Stimulated activated CD4-positive, alpha-beta T cell treated with anti-CD3 and anti-CD28 coated beads, Interleukin-4, amount 100 ng/mL, for 1 hour (primary cell): ENCODE data around the gene LGALS8.
"Not testable (repeated sequence)": the region's sequence is repeated elsewhere in the genome, so short reads cannot be mapped to it uniquely, and the experiment has no call there.

Source experiments
- DNase-seq: peaks from one replicate; pipeline ENCODE4 v3.0.0-alpha.2; 2020

The LGALS8 gene

DNA sequence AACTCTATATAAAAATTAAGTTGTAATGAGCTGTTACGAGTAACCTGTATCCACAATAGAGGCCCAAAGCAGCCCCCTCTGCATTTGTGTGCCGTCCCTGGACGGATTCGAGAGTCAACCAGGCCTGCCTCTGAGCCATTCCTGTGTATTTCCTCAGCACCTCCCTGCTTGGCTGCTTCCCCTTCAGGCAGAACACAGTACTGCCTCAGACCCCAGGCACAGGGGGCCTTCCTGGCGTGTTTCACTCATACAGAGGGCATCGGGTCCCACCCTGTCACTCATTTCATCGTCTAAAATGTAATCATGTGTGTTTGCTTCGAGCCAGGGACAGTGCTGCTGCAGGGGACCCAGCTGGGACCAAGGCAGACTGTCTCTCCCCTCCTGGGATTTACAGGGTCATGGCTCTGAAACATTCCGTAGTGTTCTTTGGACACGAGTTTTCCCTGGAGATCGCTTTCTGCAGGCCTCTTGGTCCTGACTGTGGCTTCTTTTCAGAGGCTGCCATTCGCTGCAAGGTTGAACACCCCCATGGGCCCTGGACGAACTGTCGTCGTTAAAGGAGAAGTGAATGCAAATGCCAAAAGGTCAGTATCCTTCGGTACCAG lies 19.4 kb downstream of the LGALS8 start:
- DNase-seq: no peak

DNA sequence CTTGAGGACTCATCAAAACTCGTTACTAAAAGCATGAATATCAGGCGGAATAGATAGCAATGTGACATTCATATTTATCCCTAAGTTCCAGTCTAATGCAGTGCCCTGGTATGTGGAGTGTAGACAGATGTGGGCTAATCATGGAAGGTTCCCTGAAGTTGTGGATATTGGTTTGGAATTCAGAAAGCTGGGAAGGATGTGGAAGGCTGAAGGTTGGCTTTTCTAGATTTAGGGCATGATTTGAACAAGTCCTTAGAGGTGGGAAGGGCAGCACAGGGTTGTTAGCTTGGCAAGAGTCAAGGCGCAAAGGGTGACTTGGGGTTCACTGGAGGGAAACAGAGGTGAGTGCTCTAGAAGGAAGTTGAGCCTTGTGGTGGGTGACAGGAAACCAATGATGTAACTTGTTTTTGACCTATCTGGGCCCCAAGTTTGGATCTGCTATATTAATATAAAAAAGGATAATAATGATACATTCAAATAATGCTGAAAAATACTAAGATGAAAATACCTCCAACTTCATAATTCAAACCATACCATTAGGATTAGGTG lies 21.9 kb downstream of the LGALS8 start:
- DNase-seq: no peak

DNA sequence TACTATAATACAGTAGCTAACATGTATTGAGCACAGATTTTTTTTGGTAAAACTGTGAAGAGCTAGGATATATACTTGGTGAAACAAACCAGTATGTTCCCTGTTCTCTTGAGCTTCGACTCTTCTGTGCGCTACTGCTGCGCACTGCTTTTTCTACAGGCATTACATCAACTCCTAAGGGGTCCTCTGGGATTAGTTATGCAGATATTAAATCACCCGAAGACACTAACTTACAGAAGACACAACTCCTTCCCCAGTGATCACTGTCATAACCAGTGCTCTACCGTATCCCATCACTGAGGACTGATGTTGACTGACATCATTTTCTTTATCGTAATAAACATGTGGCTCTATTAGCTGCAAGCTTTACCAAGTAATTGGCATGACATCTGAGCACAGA lies 24.7 kb downstream of the LGALS8 start:
- no peak for DNase-seq

DNA sequence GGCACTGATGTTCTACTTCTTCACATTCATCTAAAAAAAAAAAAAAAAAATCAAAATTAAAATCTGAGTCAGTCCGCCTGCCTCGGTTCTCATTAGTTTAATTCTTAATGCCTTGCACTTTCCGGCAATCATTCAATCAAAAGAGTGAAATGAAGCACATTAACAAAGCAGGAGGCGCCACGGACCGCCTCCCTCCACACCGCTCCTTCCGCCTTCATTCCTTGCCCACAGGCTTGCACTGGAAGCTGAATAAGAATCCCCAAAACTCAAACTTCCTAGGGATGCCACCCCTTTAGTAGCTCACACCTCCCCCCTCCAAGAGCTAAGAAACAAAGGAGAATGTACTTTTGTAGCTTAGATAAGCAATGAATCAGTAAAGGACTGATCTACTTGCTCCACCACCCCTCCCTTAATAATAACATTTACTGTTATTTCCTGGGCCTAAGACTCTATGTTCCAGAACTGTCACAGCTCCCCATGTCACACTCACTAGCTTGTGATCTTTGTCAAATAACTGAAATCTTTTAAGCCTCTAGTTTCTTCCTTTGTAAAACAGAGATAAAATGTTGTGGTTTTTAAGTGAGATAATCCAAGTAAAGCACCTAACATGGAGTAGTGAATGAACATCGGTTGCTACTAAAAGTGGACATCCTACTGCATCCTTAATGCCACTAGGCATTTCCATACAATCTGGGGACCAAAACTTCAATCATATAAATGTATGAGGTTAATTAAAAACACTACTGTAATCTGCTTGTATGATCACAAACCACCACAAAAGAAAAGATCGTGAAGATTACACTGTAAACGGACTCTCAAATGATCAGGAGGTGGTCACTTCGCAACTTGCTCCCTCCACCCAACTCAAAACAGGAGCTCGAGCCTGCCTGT lies 27.4 kb downstream of the LGALS8 start:
- no peak for DNase-seq

DNA sequence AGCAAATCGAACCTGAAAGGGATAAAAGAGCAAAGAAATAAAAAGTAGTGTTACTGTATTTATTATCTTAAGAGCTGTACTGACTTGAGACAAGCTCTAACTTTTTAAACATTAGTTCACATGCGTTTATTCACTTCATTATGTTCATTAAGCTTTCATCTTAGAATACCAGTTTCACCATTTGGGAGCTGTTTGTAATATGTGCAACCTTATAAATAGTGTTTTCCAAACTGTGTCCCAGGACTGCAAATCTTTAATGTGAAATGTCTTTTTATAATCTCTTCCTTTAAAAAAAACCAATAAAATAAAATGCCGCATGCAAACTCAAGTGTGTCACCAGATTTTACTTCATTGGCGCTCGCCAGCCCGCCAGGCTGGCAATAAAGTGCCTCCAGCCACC lies 28.3 kb downstream of the LGALS8 start:
- no peak for DNase-seq

DNA sequence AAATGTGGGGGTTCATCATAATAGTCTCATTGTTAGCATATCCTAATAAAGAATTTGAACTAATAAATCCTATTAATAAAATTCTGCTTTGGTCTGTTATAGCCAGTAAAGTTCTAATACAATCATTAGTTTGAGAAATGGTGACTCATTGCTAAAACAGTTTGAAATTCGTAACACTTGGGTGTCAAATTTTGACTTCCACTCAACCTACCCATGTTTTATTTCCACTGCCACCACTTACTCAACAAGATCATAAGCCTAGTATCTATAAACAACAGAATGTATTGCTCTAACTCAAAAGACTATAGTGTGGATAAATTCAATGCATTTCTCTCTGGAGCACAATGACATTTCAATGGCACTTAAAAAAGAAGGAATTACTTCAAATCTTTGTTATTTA lies 29.1 kb downstream of the LGALS8 start:
- DNase-seq: no peak

DNA sequence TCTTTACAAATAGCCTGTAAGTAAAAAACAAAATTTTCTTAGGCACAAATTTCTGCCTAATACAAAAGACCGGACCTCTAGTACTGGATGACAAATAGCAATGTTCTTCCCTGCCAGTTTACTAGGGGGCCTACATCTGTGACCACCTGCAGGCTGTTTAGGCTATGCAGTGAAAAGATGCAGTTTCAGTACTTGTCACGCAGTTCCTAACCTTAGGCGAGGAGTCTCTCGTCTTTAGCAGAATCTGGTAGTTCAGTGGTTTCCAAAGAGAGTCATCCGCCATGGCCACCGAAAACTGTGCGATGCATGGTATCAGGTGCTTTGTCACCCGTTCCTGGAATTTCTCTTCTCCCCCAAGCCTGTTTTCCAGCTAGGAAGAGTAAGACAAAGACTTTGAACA lies 29.6 kb downstream of the LGALS8 start:
- DNase-seq: no peak

DNA sequence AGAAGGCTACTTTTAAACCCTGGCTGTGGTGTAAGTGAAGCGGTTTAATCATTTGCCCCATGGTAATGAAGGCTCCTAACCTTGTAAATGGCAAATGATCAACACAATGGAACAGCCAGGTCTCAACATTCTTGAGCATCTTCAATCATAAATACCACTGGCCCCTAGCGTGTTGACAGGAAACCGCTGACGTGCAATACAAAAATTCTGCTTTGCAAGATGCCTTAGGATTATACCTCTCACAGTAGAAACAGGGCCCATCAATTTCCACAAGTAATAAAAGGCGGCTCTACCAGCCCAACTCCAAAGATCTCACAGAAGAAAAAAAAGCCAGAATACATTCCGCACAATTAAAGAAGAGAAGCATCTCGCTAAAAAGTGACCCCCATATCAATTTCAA lies 32.8 kb downstream of the LGALS8 start:
- DNase-seq: no peak

DNA sequence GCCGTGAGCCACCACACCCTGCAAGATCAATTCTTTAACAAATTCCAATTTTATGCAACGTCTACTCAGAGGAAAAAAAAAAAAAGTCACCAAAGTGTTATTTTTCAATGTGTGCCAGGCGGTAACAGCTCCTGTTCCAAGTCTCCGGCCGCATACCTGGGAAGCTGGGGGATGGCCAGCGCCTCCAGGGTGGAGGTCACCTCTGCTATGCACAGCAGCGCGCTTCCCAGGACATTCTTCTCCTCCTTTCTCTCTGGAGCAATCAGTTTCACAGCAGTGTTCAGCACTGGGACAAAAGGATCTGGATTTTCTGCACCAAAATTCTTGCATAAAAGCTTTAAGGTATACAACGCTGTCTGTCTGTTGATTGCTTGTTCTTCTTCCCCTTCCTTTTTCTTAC lies 34.3 kb downstream of the LGALS8 start:
- DNase-seq: no peak

DNA sequence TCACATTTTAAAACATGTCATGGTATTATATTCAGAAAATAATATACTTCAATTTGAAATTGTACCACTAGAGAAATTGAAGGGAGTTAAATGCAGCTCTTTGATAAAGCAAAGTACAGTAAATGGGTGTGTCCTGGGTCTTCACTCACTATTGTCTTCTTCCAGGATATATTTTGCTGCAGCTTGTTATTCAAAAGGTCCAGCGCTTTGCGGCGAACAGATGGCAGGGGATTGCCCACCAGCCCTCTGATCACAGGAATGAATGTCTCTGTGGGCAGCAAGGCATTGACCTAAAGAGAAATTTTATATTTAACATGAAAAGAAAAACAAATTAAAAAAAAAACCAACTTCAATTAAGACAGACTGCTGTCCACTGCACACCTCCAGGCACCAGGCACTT lies 35.1 kb downstream of the LGALS8 start:
- DNase-seq: no peak

DNA sequence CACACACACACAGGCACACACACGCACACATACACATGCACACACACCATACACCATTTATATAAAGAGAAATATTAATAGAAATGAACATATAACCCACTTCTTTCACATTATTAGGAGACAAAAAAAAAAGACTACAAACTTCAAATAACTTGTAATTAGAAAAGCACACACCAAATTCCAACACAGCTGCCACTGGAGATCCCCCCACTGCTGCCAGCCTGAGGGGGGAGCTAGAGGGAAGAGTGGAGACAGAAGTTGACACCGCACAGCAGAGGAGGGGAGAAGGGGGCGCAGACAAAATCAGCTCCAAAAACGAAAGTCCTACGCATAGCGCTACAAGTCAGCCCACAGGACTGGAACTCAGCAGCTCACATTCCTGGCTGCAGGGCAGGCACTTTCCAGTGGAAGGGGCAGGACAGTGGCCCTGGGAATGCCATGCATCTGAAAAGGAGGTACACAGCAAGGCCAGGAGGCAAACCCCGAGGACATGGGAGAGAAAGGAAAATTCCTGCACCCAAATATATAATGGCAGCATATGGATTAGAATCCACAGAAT lies 36.5 kb downstream of the LGALS8 start:
- DNase-seq: no peak

DNA sequence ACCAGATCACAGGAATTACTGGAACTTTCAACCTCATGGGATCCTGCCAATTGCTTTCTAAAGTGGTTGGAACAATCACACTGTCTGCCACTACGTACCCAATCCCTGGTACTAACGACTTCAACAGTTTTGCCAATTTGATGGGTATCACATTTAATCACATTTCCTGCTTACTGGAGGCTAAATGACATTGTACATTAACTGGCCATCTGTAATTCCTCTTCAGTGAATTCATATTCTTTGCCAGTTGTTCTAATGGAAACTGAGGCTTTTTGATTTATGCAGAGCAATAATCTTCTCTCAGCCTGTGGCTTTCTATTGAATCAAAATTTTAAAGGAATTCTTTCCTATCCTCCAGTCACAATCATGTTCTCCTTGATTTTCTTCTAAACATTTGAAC lies 38.2 kb downstream of the LGALS8 start:
- no peak for DNase-seq

DNA sequence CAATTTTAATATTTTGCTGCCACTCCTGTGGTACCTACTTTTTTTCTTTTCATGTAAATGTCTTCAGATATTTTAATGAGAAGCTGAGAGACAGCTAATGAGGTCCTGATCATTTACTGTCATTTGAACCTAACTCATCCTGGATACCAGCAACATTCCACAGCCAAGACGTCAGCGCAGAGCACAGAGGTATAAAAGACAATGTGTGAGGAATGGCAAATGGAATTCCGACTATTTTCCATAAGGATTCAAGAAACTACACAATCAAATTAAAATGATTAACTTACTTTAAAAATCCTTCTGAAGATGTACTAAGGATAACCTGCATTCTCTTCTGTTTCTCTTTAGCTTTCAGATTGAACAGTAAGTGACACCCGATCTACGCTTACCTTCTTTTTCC lies 41.7 kb downstream of the LGALS8 start:
- DNase-seq: no peak

DNA sequence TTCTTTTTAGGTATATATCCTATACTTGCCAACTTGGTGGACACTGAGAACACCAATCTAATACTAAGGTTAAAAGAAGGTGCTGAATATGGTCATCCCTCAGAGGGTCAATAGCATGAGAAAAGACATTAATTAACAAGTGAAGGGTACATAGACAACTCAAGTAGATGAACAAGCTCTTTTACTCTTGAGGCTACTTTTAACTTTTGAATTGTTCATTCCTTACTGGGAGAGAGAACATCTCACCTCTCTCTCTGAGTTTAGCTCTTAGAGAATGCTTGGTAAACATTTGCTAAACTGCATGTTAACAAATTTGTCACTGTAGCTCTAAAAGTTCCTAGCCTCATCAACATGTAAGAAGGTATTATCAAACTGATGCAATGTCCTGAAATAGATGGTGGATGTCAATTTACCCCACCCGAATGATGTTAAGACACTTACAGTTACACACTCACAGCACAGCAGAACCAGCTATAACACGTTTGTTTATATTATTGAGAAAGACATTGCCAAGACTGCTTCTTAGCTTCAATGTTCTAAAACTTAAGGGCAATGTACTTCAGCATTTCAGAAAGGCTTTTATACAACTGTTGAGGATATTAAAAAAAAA lies 44.6 kb downstream of the LGALS8 start:
- no peak for DNase-seq

DNA sequence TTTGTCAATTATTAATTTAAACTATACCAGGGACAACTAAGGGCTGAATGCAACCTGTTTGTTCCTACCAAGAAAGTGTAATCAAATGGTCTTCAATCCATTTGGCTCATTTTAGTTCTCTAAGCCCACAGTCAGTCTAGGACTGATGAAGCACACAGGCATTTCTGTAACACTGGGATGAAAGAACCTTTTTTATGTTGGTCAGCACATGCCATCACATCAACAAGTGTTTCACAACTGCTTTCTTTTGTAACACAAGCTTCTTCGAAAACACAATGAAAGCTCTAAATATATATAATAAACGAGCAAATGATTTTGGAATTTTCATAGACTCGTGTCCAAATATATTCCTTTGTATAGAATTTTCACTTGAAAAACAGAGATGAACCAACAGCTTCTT lies 51.7 kb downstream of the LGALS8 start:
- DNase-seq: no peak

DNA sequence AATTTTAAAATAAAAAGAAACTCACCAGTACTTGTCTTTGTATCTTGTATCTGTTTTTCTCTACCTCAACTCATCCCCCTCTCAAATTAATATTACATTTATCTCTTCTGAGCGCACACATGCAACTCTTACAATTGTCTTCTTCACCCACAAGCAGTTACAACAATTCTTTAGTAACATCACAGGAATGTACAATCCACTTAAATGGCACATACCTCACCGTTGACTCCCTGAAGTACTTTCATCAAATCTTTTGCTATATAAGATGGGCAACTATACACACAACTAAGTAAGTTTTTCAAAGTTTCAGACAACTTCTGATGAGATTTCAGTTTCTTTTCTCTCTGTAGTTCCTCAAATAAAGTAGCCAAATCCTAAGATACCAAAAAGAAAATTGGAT lies 52.2 kb downstream of the LGALS8 start:
- no peak for DNase-seq

DNA sequence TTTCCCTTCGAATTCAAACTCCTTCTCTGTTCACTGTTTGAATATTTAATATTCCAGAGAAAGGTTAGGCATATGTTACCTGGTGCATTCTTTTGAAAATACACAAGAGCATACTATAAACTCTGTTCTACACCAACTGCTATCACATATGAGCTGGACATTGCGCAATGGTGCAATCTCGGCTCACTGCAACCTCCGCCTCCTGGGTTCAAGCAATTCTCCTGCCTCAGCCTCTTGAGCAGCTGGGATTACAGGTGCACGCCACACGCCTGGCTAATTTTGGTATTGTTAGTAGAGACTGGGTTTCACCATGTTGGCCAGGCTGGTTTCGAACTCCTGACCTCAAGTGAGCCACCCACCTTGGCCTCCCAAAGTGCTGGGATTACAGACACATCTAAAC lies 53.3 kb downstream of the LGALS8 start:
- not testable (repeated sequence) for DNase-seq

DNA sequence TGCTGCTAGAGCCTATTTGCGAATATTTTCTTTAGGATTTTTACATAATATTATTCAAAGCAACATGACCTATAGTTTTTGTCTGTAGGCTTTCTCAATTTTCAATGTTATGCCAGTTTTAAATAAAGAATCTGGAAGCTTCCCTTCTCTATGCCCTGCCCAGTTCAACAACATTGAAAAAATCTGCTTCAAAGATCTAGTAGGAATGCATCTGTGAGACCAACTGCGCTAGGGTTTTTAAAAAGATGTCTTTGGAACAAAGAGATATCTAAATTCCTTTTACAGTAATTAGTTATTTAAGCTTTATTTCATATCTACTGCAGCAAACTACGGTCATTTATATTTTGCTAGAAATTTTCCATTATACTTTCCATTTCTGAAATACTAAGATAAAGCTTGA lies 54.9 kb downstream of the LGALS8 start:
- DNase-seq: no peak

DNA sequence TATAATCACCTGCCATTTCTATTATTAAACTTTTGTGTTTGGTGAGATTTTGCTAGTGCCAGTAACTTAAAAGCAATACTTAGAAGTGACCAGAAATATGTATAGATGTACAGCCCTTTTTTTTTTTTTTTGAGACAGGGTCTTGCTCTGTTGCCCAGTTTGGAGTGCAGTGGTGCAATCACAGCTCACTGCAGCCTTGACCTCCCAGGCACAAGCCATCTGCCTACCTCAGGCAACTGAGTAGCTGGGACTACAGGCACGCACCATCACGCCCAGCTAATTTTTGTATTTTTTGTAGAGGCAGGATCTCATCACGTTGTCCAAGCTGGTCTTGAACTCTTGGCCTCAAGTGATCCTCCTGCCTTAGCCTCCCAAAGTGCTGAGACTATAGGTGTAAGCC lies 56.6 kb downstream of the LGALS8 start:
- DNase-seq: not testable (repeated sequence)

DNA sequence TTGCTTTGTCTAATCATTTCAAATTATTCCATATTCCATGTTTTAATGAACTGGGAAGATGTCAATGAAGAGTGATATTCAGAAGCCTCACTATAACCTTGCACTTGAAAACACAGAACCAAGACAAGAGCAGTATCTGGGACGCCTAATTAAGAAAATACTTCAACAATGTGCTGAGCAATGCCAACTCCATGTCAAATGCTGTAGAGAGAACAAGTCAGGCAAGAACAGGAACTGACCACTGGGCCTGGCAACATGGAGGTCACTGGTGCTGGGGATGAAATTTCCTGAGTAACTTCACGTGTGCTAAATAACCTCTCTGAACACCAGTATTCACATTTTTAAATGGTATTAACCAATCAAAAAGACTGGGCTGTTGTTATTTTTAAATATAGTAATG lies 57.7 kb downstream of the LGALS8 start:
- no peak for DNase-seq

DNA sequence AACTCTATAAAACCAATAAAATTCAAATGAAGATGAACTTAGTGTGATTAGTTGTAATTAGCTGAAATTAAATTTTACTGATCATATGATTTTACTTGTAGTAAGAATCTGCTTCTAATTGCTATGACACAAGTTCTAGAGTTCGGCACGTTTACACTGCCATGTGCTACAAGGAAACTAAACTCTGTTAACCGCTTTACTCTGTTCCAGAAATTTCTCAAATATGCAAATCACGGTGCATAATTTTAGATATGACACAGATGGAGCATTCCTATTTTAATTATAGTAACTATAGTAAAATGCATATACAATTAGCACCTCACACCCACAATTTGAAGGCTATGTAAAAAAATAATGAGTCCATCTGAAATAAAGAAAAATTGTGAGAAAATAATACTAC lies 65.7 kb downstream of the LGALS8 start:
- DNase-seq: no peak

DNA sequence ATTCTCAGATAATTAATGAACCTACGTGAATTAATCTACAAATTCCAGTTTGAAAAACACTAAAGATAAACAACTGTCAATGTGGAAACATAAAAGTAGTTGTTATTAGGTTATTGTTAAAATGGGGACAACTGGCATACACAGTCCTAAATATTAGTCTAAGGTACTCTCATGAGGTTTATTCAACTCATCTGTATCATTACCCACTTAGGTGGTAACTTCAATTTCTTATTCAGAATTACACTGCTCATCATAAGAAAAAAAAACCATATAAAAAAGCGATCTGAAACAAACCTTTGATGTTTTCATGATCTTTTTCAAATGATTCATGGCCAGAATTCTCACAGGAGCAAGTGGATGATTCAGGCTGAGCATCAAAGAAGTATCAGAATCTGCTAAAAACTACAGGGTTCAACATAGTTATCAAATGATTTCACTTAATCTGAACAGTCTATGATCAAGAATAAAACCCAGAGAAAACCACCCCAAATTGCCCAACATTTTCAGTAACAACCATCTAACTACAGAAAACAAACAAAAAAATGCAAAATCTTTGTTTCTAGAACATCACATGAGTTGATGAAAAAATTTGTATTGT lies 66.9 kb downstream of the LGALS8 start:
- no peak for DNase-seq

DNA sequence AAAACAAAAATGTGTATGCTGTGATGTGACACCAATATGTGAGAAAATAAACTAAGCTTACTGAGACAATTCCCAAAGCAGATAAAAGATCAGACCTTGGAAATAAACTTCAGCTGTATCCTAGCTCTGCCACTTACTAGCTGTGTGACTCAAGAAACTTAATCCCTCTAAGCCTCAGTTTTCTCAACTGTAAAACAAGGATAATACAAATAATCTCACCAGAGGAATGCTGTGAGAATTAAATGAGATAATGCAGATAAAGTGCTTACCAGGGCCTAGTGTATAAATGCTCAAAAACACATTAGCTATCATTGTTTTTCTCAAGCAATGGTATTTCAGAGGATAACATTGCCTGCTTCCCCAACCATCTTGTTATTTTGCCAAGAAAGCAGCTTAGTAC lies 78.4 kb downstream of the LGALS8 start:
- DNase-seq: no peak
